RCC 7860 (cell line): ENCODE measurements around the gene DENND1A.
A peak's percentile ranks its signal among the peaks of the same experiment; 100 is the strongest.

Experiments used
- DNase-seq: peaks from one replicate; pipeline ENCODE4 v3.0.0-alpha.2; 2015; ENCODE audit warnings: low spot score
- FAIRE-seq: peaks from 2 replicates; lab custom pipeline; 2012; peaks lifted over from hg19 to GRCh38; lab: Jason Lieb, UNC

DENND1A gene

DNA sequence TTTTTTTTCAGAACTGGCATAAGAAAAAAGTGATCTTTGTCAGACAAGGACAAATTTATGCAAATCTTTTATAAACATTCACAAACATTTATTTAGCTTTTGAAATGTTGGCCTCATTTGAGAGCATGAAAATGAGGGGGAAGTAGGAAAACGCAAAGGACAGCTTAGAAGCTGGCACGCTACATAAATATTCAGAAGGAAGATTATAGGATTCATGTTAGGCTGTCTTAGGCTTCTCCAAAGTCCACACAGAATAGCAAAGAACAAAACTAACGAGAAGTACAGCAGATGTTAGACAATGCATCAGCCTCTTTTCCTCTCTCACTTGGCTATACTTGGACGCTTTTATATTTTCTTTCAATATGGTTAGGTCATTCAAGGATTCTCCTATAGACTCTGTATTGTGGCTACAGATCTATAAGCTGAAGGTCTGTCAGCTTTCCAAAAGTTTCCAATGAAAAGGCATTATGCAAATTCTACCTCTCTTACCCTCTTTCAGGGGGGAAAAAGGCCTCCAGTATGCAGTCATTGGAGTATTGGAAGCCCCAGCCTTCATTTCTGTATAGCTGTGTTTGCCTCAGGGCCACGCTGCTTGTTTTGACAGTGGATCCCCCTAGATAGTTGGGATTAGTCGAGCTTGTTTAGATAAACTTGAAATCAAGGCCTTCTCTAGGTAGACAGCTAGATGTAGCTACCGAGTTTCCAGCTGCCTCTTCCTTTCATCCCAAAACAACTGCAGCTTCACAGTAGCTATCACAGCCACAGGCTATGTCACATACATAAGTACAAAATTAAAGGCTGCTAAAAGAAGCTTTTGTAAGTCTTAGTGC, 153.0 kb downstream of the DENND1A start:
- DNase-seq (no peak), FAIRE-seq (no peak)

- DNase-seq (no peak), FAIRE-seq (no peak)
Measured at GRCh38 chr9:123775289-123776284, 154.3 kb downstream of the DENND1A start.

- FAIRE-seq: no peak
Measured at GRCh38 chr9:123773783-123774182, 156.1 kb downstream of the DENND1A start.

GRCh38 chr9:123772967-123773366, 157.0 kb downstream of the DENND1A start:
- FAIRE-seq (no peak), DNase-seq (no peak)

More at GRCh38 chr9:123773783-123774182, 156.1 kb downstream of the DENND1A start:
- DNase-seq: no peak

- DNase-seq (no peak), FAIRE-seq (no peak)
Measured at GRCh38 chr9:123772374-123772773, 157.6 kb downstream of the DENND1A start.

DNA sequence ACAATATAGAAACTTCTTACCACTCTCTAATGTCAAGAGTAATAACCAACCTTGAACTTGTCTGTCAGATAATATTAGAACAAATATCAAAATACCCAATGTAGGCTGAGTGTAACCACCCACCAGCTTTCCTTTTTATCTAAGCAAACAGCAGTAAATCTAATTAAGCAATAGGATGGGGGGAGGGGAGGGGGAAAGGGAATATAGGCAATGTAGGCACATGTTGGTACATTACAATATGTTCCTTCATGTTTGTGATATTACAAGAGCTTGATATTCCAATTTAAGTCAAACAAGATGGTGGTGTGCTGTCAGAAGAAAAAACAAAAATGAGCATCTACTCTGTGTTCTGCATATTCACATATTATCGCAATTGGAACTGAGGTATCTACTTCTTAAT, 158.2 kb downstream of the DENND1A start:
- FAIRE-seq: no peak

GRCh38 chr9:123769719-123770118, 160.2 kb downstream of the DENND1A start:
- DNase-seq (no peak), FAIRE-seq (no peak)

More for the DNA sequence above, 158.2 kb downstream of the DENND1A start:
- no peak for DNase-seq

DNA sequence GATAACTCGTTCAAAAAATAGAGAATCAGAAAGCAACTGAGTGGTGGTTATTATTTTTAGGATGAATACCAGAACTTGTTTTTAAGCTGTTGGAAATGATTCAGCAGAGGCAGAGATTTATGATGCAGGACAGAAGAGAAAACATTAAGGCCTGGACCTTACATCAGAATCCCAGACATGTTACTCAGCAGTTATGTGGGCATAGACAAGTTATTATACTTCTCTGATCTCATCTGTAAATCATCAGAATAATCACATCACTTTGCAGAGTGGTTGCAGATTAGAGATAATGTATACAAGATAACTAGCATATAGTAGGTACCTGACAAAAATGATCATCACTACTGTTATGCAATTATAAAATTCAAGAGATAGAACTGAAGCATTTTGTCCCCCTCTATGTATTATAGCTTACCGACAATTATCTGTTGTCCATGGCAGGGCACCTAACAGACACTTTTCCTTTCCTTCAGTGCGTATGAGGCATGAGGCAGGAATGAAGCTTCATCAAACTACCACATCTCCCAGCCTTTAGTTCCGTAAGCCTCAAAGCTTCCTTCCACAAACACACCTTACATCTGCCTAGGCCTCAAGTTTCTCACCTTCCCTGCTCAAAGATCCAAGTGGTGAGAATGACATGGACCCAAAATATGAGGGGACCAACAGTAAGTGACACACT, 165.9 kb downstream of the DENND1A start:
- FAIRE-seq: no peak
- peak; percentile 38 for DNase-seq

- DNase-seq: no peak
- FAIRE-seq: no peak
Measured at GRCh38 chr9:123761905-123762605, 167.9 kb downstream of the DENND1A start.

- no peak for FAIRE-seq
- DNase-seq: no peak
Measured at GRCh38 chr9:123757960-123758359, 172.0 kb downstream of the DENND1A start.

- FAIRE-seq: no peak
- DNase-seq: no peak
Measured at GRCh38 chr9:123757547-123757946, 172.4 kb downstream of the DENND1A start.

GRCh38 chr9:123756484-123757106, 173.3 kb downstream of the DENND1A start:
- DNase-seq (no peak), FAIRE-seq (no peak)

- no peak for DNase-seq
- FAIRE-seq: no peak
Measured at GRCh38 chr9:123753669-123754258, 176.2 kb downstream of the DENND1A start.

DNA sequence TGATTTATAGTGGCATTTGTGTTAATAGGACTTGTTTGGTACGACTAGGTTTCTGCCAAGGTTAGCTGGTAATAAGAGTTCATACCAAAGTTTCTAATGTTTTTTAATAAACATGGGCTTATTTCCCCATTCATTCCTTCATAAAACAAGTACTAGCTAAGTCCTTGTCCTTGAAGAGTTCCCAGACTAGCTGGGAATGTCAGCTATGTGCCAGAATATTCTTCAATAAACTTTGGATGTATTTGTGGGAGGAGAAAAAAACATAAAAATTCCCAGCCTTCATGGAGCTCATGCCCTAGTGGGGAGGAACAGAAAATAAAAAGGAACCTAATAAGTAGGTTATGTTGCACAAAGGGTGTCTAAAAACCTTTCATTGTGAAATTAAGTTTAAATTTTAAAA, 176.9 kb downstream of the DENND1A start:
- no peak for DNase-seq
- no peak for FAIRE-seq

DNA sequence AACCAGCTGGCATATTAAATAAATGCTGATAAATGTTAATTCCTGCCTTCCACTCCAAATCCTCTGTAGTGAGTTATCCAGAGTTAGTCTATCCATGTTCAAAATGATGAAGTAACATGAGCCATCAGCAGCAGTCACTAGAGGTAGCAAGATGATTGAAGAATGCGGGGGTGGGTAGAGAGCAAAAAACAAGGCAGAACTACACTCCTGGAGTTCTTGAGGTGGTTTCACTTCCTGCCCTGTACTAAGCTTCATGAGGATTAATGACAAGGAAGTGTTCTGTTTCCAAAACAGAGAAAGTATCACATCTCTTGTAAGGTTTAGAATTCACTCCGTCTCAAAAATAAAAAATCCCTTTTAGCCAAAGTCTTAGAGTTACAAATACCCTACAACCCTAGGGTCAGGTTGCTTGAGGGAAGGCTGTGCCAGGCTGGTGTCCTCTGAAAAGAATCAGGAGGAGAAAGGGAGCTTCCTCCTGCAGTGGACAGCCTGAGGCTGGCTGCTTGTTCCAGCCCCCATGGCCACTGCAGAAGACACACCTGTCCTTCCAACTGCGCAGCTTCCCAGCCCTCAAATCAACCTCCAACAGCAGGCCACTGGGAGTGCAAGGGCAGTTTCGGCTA, 180.2 kb downstream of the DENND1A start:
- FAIRE-seq (no peak), DNase-seq (no peak)

- FAIRE-seq (no peak), DNase-seq (no peak)
Measured at GRCh38 chr9:123746765-123747164, 183.2 kb downstream of the DENND1A start.

GRCh38 chr9:123745933-123746332, 184.0 kb downstream of the DENND1A start:
- FAIRE-seq (no peak), DNase-seq (no peak)

GRCh38 chr9:123745451-123745850, 184.5 kb downstream of the DENND1A start:
- FAIRE-seq: no peak
- DNase-seq: no peak

DNA sequence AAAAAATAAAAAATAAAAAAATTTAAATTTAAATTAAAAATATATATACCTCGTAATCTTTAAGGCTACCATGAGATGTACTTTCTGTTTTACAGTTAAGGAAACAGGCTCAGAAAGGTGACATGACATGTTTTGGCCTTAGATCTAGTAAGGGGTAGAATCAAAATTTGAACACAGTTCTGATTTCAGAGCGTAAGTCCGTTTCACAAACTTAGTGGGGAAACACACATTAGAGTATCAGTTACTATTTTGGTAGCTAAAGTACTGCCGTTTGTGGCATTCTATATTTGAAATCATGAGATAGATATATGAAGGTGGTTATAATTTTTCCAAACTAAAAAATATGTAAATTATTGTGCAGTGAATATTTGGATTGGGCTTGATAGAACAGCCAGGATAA, 186.2 kb downstream of the DENND1A start:
- no peak for DNase-seq
- no peak for FAIRE-seq
